ENCODE results near the gene ESRRB. TPM values are rescaled to one million over a fixed set of nuclear protein-coding genes. Genes with fewer than 3 reads are reported as not detected.
"Not testable (repeated sequence)": the region's sequence is repeated elsewhere in the genome, so short reads cannot be mapped to it uniquely, and the experiment has no call there.

ESRRB gene
- total RNA-seq, 1 donor from 2014 or later: 0.40 TPM

GRCh38 chr14:76497550-76498462, 121.9 kb downstream of the ESRRB start:
- DNase-seq (ENCODE audit: low spot score): no peak

- DNase-seq (ENCODE audit: low spot score): no peak
Observed at GRCh38 chr14:76498463-76498935, 122.6 kb downstream of the ESRRB start.

- DNase-seq (ENCODE audit: low spot score): no peak
Observed at GRCh38 chr14:76498976-76499375, 123.0 kb downstream of the ESRRB start.

- DNase-seq (ENCODE audit: low spot score): no peak
Observed at GRCh38 chr14:76499399-76499798, 123.5 kb downstream of the ESRRB start.

GRCh38 chr14:76500011-76500410, 124.1 kb downstream of the ESRRB start:
- DNase-seq (ENCODE audit: low spot score): no peak

GRCh38 chr14:76500480-76500879, 124.5 kb downstream of the ESRRB start:
- no peak for DNase-seq (ENCODE audit: low spot score)

GRCh38 chr14:76501156-76501720, 125.3 kb downstream of the ESRRB start:
- no peak for DNase-seq (ENCODE audit: low spot score)

- no peak for DNase-seq (ENCODE audit: low spot score)
Observed at GRCh38 chr14:76502219-76502618, 126.3 kb downstream of the ESRRB start.

- DNase-seq (ENCODE audit: low spot score): no peak
Observed at GRCh38 chr14:76502638-76503037, 126.7 kb downstream of the ESRRB start.

GRCh38 chr14:76509311-76509710, 133.4 kb downstream of the ESRRB start:
- DNase-seq (ENCODE audit: low spot score): no peak

GRCh38 chr14:76510181-76510580, 134.2 kb downstream of the ESRRB start:
- no peak for DNase-seq (ENCODE audit: low spot score)

- DNase-seq (ENCODE audit: low spot score): no peak
Observed at GRCh38 chr14:76514213-76514998, 138.5 kb downstream of the ESRRB start.

GRCh38 chr14:76516884-76517283, 140.9 kb downstream of the ESRRB start:
- DNase-seq (ENCODE audit: low spot score): no peak

GRCh38 chr14:76518366-76518765, 142.4 kb downstream of the ESRRB start:
- DNase-seq (ENCODE audit: low spot score): no peak

- DNase-seq (ENCODE audit: low spot score): no peak
Observed at GRCh38 chr14:76525106-76525821, 149.3 kb downstream of the ESRRB start.

- no peak for DNase-seq (ENCODE audit: low spot score)
Observed at GRCh38 chr14:76531085-76531484, 155.1 kb downstream of the ESRRB start.

GRCh38 chr14:76531821-76532318, 155.9 kb downstream of the ESRRB start:
- DNase-seq (ENCODE audit: low spot score): no peak

- DNase-seq (ENCODE audit: low spot score): not testable (repeated sequence)
Observed at GRCh38 chr14:76536636-76537035, 160.7 kb downstream of the ESRRB start.

GRCh38 chr14:76537906-76538647, 162.1 kb downstream of the ESRRB start:
- no peak for DNase-seq (ENCODE audit: low spot score)

GRCh38 chr14:76538648-76539008, 162.7 kb downstream of the ESRRB start:
- no peak for DNase-seq (ENCODE audit: low spot score)

- no peak for DNase-seq (ENCODE audit: low spot score)
Observed at GRCh38 chr14:76539130-76539529, 163.2 kb downstream of the ESRRB start.
